Activated CD4-positive, alpha-beta T cell treated with anti-CD3 and anti-CD28 coated beads, Interleukin-2, amount 50 U/mL, for 24 hours (primary cell): ENCODE measurements around the gene ULK3.

Experiments used
- DNase-seq, 2 donors: peaks; one replicate each; pipeline ENCODE4 v3.0.0-alpha.2; 2020; ENCODE audit warnings: low read depth in 1 of 2, low spot score in 1 of 2

The ULK3 gene

GRCh38 chr15:74800559-74801094 lies 42.3 kb downstream of the ULK3 start:
- DNase-seq = no peak

GRCh38 chr15:74799856-74800558 lies 42.9 kb downstream of the ULK3 start:
- peak; percentile 80 to 82 for DNase-seq

GRCh38 chr15:74799255-74799855 lies 43.6 kb downstream of the ULK3 start:
- DNase-seq = no peak

GRCh38 chr15:74798388-74799254 lies 44.3 kb downstream of the ULK3 start:
- DNase-seq = no peak

- DNase-seq = no peak
Observed at GRCh38 chr15:74795966-74796625, 46.9 kb downstream of the ULK3 start.

- DNase-seq = no peak
Observed at GRCh38 chr15:74794970-74795349, 48.0 kb downstream of the ULK3 start.

GRCh38 chr15:74794248-74794969 lies 48.5 kb downstream of the ULK3 start:
- no peak for DNase-seq

GRCh38 chr15:74793135-74794028 lies 49.6 kb downstream of the ULK3 start:
- DNase-seq = no peak

GRCh38 chr15:74792227-74793016 lies 50.5 kb downstream of the ULK3 start:
- DNase-seq = no peak

GRCh38 chr15:74791667-74792066 lies 51.3 kb downstream of the ULK3 start:
- no peak for DNase-seq

- no peak for DNase-seq
Observed at GRCh38 chr15:74791007-74791406, 51.9 kb downstream of the ULK3 start.

GRCh38 chr15:74790080-74790916 lies 52.7 kb downstream of the ULK3 start:
- no peak for DNase-seq

- no peak for DNase-seq
Observed at GRCh38 chr15:74789741-74790079, 53.2 kb downstream of the ULK3 start.

- no peak for DNase-seq
Observed at GRCh38 chr15:74789171-74789631, 53.8 kb downstream of the ULK3 start.

GRCh38 chr15:74788683-74789151 lies 54.2 kb downstream of the ULK3 start:
- no peak for DNase-seq

GRCh38 chr15:74788042-74788682 lies 54.8 kb downstream of the ULK3 start:
- no peak for DNase-seq
